HG03342 (cell line): Measurements from ENCODE around the gene PARK7.

Experiments used
- ATAC-seq: cut with Tn5 transposase; IDR thresholded peaks from one replicate; pipeline ENCODE4 v1.9.1; 2021; ENCODE audit warnings: mild to moderate bottlenecking, moderate library complexity; ENCODE audit not compliant: unreplicated experiment

The PARK7 gene

DNA sequence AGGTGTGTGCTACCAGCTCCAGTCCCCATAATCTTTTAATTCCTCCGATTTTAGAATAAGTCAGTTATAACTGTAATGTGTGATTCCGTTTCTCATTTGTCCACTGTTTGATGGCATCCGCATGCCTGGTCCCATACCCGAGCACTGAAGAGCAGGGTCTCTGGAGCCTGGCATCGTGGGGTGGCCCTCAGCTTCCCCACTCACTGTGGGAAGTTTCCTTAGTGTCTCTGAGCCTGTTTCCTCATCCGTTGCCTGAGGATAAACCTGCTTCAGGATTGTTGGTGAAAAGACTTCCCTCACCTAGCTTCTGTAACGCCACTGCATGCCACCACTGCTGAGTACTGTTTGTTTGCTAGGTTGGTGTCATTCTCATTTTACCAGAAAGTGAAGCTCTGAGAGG lies 19.5 kb downstream of the PARK7 start:
- no peak for ATAC-seq

- ATAC-seq = no peak
Observed at GRCh38 chr1:7983086-7983778, 21.7 kb downstream of the PARK7 start.

GRCh38 chr1:7984811-7985210 lies 23.3 kb downstream of the PARK7 start:
- ATAC-seq = no peak

DNA sequence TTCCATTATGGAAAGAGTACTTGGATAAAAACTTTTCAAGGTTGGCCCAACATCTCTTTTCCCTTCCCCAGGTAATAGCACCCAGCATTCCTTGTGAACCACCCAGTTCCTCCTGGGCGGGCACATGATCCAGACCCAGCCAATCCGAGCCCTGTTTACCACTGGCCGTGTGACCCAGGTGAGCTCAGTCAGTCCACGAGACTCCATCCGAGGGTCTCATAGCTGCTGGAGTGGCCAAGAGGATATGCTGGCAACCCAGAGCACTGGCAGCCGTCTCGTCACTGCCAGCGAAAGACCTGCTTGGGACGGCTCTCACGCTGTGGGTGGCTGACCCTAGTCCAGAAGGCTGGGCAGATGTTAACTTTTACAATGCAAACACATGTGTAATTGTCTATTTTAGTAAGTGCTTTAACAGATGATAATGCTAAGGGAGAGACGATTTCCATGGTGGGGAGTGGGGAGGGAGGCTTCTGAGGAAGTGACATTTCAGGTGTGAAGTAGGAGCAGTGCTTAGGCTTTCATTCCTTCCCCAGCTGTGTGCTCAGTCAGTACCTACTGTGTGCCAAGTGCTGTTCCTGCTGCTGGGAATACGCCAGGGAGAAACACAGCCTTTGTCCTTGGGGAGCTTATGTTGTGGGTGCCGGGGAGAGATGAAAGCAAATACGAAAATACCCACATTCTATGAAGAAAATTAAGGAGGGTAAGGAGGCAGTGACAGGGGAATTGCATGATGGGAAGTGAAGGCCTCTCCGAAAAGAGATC lies 24.5 kb downstream of the PARK7 start:
- ATAC-seq = no peak

- no peak for ATAC-seq
Observed at GRCh38 chr1:7987528-7987927, 26.0 kb downstream of the PARK7 start.

GRCh38 chr1:7988576-7988975 lies 27.1 kb downstream of the PARK7 start:
- no peak for ATAC-seq

GRCh38 chr1:7989762-7990428 lies 28.4 kb downstream of the PARK7 start:
- ATAC-seq = no peak

DNA sequence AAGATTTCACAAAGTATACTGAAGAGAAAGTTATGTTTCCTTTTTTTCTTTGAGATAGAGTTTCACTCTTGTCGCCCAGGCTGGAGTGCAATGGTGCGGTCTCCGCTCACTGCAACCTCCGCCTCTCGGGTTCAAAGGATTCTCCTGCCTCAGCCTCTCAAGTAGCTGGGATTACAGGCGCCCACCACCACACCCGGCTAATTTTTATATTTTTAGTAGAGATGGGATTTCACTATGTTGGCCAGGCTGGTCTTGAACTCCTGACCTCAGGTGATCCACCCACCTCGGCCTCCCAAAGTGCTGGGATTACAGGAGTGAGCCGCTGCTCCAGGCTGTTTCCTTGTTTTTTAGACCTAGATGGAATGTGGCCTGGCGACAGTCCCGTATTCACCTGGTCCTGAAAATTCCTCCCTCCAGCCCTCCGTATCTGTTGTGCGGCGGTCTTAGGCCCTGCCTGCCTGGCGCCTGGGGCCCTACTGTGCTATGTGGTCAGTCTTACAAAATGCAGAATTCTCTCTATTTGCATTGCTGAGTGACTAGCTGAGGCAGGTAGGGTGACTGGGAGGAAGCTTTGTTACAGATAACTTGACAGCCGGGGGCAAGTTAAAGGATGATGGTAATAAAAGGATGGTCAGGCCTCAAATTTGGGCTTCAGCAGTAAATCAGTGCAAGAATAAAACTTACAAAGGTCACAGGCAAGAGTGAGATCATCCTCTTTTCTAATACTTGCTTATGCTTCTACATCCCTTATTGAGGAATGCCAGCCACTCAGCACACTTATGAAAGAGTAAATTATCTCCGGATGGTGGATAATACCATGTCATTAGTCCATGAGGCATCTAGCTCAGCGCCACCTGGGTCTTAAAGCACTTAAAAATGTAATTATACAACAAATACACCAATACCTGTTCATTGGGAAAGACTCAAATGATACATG lies 30.3 kb downstream of the PARK7 start:
- ATAC-seq = no peak

DNA sequence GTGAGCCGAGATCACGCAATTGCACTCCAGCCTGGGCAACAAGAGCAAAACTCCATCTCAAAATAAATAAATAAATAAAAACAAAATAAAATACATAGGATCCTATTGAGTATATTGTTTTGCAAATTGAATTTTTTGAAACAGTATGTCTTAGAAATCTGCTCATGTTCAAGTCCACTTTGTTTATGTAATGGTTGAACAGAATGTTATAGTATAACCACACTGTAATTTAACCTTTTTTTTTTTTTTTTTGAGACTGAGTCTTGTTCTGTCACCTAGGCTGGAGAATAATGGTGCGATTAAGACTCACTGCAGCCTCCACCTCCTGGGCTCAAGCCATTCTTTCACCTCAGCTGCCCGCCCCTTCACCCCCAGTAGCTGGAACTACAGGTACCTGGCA lies 31.4 kb downstream of the PARK7 start:
- no peak for ATAC-seq

DNA sequence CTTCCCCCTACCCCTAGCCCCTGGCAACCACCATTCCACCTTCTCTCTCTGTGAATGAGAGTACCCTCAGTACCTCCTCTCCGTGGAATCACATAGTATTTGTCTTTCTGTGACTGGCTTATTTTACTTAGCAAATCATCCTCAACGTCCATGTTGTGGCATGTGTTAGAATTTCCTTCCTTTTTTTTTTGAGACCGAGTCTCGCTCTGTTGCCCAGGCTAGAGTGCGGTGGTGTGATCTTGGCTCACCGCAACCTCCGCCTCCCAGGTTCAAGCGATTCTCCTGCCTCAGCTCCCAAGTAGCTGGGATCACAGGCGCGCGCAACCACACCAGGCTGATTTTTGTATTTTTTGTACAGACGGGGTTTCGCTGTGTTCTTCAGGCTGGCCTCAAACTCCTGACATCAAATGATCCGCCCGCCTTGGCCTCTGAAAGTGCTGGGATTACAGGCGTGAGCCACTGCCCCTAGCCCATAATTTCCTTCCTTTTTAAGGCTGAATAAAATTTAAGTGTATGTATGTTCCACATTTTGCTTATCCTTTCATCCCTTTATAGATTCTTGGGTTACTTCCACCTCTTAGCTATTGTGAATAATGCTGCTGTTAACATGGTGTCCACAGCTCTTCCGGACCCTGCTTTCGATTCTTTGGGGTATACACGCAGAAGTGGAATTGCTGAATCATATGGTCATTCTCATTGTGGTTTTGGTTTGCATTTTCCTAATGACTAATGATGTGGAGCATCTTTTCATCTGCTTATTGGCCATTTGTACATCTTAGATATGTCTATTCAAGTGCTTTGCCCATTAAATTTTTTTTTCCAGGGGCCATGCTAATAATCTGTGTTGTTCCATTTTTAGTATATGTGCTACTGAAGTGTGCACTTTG lies 32.3 kb downstream of the PARK7 start:
- ATAC-seq = no peak

- no peak for ATAC-seq
Observed at GRCh38 chr1:7994827-7995226, 33.3 kb downstream of the PARK7 start.

GRCh38 chr1:7995437-7995836 lies 33.9 kb downstream of the PARK7 start:
- ATAC-seq = no peak

DNA sequence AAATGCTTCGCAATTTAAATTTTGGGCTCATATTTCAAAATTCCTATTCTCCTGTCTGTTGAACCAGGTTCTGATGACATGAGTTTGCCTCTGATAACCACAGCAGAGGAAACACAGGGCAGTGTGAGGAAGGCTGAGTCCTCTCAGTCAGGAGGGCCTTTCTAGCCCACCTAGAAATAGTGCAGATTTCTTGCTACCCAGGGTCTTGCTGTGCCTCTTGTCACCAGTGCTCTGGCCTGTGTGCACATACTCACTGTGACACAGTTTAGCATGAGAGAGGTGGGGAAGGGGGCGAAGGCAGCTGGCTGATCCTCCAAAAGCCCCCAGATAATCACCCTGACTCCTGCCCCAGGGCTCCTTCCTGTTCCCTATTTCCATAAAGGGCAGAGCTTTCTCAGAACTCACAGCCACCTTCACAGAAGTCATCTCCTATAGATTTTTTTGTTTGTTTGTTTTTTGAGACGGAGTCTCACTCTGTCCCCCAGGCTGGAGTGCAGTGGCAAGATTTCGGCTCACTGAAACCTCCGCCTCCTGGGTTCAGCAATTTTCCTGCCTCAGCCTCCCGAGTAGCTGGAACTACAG lies 40.9 kb downstream of the PARK7 start:
- ATAC-seq = no peak

DNA sequence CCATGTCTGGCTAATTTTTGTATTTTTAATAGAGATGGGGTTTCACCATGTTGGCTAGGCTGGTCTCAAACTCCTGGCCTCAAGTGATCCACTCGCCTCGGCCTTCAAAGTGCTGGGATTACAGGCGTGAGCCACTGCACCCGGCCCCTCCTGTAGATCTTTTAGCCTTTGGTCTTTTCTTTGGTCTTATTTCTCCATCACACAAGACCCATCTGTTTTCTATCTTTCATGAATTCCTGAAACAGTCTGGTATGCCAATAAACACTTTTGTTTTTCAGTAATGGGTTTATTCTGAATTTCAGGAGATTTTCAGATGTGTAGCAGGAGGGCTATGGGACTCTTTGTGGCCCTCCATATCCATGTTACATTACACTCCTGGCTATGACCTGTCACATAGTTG lies 41.4 kb downstream of the PARK7 start:
- ATAC-seq = no peak

DNA sequence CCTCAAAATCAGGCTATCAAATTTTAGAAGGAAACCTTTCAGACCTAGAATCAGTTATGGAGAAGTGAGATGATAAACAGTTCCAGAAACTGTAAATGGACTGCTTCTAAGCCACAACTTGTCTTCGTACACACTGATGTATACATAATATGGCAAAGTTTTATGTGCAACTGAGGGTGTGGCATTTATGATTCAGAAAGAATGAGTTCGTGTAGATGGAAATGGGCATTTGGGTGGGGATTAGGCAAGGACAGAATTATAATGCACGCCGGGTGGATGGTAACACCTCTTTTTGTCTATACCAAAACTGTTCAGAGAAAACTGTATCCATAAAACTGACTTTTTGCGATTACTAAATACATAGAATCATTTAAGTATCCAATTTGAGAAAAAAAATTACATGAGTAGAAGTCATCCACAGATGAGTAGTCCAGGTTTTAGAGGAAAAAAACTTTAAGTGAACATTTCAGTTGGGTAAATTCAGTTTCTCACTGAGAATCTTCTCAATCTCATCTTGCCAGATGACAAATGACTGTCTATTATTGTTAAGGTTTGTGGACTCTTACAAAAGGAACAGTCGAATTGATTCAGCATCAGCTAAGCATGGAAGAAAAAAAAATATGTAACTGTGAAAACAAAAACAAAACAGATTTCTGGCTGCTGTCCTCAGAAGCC lies 42.1 kb downstream of the PARK7 start:
- no peak for ATAC-seq

- ATAC-seq = no peak
Observed at GRCh38 chr1:8004113-8004802, 42.7 kb downstream of the PARK7 start.

DNA sequence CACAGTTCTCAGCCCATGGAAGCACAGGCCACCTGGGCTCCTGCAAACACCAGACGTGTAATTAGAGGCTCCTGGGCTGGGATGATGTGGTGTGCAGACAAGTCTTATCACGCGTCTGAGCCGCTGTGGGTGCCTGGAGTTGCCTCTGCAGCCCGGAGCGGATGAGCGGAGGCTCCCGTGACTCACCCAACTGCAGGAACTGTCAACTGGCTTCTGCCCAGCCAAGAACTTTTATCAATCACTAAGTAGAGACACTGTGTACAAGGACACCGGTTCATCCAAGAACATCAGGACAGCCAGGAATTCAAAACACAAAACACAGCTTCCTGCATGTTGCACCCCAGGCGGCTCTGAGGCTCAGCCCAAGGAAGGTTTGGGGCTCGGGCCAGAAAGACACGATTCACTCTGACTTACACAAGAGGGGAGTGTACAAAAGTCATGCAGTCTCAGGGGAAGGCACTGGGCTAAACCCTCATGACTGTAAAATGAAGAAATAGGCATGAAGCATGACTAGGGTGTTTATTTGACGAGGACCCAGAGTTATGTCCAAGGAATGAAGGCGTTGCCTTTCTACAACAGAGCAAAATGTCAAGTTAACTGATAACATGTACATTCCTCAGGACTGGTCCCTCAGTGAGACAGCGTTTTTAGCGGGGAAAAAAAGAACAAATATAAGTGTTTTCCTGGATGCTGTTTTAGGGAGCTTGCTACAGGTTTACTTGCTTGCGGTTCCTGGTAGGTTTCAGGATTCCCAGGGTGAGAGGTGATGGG lies 43.5 kb downstream of the PARK7 start:
- ATAC-seq = no peak
